Measurements from ENCODE around the gene RAD51B.

Gene RAD51B

DNA sequence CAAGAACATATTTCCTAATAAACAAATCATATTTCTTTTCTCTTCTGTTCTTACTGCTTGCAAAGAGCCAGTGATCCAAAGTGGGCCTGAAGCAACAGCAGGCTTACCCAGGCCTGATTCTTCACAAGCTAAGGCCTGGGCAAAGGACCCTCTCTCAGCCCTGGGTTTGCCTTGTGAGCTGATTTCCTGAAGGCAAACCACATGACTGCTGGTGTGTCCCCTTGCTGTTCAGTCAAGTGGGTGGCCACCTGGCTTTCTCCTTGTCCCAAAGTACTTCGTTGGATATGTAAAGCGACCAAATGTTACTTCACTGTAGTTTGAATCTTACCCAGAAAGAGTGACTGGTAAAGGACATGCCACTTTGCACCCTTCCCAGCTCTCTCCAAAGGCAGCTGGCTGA, 580.4 kb downstream of the RAD51B start:
- no peak for DNase-seq

DNA sequence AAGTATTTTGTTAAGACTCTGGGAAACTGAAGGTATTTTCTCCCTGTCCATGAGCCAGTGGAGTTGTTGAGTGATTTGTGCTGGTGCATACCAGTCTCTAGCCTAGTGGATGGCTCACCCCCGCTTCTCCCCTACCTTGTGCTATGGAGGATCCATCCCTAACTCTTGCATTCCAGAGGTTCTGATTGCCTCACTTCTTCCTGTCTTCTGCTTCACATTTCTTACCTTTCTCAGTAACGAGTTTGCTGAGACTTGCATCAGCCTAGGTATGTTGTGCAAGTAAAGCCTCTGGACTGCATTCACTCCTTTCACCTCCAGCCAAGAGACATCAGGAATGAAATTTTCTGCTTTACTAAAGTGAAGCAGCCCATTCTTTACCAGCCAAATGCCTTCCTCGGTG, 581.7 kb downstream of the RAD51B start:
- no peak for DNase-seq

DNA sequence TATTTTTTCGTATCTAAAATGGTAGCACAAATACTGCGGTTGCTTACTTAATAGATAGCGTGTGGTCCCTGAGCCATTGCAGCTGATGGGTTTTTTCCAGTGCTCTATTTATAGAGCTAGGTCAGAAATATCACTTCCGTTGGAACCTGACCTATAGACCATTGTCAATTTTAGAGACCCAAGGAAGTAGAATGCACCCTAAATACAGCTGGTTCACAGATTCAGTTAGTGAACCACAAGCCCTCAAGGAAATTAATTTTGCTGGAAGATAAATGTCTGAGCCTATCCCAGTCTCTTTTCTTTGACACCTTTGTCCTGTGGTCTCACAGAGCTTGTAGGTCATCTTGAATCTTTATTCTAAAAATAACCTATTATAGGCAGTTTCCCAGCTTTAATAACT, 582.3 kb downstream of the RAD51B start:
- DNase-seq = no peak

DNA sequence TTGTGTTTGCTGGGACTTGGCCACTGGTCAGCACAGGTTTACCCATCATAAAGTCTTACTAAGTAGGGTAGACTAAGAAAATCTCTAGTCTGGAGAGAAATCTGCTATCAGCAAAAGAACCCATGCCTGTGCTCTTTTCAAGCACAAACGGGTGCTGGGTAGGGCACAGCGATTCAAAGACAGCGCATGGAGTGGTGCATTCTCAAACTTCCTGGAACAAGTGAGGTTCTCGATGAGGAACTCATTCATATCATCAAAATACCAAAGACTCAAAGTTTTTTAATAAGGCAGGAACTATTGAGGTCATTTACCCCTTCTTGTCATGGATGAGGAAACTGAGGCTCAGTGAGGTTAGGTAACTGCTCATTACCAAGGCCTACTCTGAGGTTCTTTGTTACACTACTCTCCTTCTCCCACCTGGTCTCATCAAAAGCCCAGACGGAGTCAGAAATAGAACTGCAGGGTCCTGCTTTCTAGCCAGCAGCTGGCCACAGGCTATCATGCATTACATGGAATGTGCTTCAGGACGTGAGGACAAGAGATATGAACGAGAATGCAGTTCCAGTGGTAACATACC, 583.0 kb downstream of the RAD51B start:
- DNase-seq = no peak

DNA sequence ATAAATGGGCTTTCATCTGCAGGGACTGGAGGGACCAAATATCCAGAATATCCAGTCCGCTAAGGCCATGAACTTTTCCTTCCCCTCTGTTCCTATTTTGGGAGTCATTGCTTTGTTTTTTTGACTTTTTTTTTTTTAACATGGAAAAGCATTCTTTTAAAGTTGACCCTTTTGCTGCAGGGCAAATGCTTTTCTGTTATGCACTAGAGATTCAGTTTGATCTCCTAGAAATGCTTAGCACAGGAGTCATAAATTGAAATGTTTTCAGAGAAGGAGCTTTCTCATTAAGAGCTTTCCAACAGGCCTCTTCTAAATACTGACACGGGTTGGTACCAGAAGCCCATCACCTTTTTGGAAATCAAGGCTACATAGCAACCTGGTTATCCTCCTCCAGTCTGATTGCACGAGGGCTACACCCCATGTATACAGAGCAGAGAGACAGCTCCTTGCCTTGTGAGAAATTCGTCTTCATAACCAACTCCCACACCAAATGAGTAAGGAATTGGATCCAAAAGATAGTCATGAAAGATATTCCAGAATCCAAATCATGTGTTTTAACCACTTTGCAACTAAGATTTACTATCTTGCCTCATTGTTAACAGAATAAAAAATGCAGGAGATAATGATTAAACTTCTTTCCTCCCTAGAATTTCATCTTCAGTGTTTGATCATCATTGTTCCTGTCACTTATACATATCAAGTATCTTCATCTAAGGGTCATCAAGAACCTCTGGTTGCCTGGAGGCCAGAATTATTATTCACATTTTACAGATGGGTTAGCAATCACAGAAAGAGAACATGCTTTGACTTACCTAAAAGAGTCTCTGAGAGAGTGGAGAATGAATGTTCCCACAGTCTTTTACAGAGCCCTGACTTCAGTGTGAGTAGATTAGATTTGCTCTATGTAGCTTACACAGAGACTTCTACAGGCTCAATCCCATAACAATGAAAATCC, 583.9 kb downstream of the RAD51B start:
- DNase-seq = no peak

DNA sequence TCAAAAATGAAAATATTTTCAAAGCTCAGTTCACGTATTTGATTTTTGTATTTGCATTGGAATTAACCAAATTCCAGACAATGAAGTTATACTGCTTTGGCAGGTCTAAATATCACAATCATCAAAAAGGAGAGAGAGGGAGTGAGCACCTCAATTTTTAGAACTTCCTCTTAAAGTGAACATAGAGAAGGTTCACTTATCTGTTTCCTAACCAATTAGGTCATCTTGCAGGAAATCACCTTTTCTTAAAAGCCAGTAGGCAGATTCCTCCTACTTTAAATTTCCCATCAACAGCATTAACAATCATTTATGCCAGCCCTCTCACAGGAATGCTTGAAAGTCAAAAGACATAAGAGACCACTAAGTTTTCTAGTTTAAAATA, 584.6 kb downstream of the RAD51B start:
- DNase-seq = no peak

DNA sequence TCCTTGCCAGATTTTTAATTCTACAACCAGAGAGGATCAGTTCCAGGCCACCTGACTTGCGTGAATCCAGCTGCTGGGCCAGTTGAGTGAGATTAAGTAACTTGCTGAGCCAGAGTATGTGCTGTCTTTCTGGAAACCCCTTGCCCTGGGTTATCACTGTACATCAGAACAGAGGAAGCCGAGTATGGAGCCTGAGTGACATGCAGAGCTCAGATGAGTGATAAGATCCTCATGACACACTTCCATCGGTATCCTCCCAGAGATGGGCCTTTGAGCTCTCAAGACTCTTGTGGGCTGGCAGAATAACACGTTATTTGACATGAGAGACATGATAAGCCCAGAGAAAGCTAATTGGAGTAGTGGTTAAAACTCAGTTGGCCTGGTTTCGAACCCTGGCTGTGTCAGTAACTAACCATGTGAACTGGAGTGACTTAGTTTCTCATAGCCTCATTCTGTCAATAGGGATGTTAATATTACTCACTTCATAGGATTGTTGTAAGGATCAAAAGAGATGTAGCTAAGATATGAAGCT, 585.1 kb downstream of the RAD51B start:
- DNase-seq = no peak

DNA sequence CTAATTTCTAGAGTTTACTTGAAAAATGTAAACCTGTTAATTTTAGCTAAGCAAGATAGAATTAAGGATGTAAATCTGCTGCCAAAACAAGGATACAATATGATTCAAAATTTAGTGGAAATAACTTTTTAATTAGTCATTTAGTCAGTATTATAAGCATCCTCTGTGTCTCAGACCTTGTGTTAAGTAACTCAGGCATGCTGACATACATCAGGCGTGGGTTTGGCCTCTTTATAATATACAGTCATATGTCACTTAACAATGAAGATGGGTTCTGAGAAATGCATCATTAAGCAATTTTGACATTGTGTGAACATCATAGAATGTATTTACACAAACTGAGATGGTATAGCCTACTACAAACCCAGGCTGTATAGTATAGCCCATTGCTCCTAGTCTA, 586.4 kb downstream of the RAD51B start:
- no peak for DNase-seq

DNA sequence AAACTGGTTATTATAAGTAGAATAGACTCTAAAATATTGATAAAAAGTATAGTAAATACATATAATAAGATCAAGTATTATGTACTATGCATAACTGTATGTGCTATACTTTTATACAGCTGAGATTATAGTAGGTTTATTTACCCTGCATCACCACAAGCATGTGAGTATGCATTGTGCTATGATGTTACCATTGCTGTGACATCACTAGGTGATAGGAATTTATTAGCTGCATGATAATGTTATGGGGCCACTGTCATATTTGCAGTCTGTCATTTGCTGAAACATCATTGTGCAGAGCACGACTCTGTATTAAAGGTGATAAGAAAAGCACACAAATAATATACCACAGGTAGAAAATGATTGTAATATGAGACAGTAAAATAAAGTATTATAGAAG, 587.7 kb downstream of the RAD51B start:
- DNase-seq = no peak

DNA sequence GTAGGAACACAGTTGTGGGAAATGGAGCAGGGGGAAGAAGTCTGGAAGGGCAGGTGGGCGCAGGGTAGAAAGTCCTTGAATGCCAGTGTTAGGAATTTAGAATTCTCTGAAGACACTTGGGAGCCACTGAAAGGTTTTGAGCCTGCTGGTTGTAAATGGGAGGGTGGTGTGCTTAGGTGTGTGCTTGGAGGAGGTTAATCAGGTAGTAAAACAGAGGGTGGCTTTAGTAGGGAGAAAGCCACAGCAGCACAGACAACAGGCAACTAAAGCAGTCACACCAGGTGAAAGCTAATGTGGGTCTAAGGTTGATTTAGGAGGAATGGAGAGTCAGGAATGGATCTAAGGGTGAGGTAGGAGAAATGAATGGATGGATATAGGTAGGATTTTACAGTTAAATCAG, 588.2 kb downstream of the RAD51B start:
- no peak for DNase-seq

DNA sequence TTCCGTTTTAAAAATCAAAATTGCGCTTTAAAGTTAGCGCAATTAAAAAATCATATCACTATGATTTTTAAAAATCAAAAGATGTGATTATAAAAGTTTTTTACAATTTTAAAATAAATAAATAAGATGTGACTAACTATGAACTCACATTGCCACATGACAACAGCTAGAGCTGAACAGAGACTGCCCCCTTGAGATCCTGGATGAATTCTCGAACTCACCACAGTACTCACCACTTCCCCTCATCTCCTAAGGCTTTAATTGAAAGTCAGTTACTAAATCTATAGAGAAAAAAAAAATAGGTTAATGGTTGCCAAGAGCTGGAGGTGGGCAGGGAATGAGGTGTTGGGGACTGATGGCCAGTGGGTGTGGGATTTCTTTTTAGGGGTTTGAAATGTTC, 589.1 kb downstream of the RAD51B start:
- DNase-seq = no peak

DNA sequence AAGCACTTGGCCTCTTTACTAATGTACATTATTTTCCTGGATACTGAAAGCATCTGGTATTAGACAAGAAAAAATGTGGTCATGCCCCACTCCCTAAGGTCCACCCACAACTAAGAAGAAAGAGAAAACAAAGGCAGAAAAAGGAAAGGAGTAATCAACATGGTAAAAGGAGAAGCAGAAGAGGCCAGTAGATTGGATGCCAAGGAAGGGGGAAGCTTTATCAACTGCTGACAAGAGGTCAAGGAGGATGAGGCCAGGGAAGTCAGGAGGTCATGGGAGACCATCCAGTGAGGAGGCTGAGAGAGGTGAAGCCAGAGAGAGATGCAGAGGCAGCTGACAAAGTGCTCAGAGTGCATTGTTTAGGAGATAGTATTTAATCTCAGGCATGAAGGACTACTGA, 589.8 kb downstream of the RAD51B start:
- DNase-seq = no peak

DNA sequence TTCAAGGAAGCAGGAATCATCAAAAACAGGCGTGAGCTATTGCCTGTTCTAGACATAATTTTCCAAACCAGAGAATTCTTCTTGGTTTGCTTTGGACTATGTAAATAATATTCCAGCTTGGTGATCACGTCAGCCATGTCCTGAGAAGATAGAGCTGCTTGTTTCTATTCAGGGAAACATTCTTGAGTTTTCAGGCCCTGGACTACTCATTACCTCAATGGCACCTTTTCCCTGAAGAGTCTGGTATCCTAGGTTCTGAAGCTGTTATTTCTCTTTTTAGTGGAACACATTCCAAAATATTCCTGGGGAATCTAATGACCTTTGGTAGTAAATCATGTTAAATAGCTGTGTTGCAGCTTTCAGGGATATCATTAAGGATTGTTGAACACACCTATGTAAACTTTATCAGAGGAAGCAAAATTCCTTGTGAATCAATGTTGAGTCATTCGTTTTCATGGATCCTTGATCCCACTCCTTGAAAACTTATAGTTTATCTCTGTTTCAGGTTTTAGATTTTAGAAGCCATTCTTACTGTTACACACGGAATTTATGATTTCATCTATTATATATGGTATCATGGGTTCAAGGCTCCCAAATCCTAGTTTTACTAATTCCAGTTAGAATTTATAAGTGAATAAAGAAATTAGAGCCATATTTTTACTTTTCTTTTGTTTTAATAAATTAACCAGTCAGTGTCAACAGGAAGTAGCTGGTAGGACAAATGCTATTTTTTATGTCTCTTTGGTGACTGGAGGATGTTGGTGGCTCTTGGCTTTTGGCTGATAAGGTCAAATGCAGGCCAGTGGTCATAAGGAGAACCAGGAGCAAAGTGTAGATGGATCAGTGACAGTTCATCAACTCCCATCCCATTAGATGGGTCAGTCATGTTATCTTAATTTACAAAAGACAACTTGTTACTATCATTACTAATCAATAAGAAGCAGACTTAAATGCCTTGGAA, 593.2 kb downstream of the RAD51B start:
- no peak for DNase-seq

DNA sequence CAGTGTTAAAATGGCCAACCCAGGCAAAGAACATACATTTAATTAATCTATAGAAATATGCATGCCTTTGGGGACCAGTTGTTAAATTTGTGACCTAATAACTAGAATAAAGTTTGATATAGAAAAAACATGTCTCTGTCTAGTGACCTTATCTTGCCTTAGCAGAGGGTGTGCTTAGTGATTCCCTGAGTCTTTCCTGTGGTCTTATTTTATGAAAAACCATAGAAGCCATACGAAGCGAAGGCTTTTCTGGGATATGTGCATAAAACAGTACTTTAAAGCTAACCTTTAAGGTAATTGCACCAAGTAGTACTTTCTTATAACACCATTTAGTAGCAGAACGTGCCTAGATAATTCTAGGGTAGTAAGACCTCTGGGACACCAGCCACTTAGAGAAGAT, 593.9 kb downstream of the RAD51B start:
- DNase-seq = no peak

DNA sequence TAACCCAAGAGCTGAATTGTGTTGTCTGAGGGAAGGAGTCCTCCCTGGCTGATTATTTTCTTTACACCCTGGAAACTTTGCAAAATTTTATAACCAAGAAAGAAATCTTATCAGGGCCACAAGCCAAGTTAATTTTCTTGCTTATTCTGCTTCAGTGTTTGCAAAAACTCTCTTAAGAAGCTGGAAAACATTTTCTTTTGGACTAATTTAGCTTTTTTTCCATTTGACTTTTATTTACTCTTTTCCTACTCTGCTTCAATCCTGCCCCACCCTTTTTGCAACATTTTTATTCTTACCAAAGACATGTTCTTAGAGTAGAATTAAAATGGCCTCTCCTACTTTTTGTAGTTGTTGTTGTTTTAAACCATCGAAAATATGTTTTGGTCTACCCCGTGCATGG, 594.5 kb downstream of the RAD51B start:
- no peak for DNase-seq

DNA sequence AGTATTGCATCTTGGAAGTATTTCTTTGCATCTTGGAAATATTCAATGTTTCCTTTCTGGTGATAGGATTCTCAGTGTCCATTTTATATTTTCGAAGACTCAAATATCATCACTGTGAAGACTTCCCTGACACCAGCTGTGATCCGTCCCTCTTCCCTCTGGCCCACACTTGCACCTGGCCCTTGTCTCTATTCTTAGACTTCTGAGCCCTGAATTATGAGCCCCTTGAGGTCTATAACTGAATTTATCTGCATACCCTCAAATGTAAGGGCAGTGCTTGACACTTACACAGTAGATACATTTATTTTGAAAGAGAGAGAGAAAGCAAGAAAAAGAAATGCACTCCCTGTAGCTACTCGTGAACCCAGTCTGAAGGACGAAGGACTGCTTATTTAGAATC, 596.6 kb downstream of the RAD51B start:
- no peak for DNase-seq

DNA sequence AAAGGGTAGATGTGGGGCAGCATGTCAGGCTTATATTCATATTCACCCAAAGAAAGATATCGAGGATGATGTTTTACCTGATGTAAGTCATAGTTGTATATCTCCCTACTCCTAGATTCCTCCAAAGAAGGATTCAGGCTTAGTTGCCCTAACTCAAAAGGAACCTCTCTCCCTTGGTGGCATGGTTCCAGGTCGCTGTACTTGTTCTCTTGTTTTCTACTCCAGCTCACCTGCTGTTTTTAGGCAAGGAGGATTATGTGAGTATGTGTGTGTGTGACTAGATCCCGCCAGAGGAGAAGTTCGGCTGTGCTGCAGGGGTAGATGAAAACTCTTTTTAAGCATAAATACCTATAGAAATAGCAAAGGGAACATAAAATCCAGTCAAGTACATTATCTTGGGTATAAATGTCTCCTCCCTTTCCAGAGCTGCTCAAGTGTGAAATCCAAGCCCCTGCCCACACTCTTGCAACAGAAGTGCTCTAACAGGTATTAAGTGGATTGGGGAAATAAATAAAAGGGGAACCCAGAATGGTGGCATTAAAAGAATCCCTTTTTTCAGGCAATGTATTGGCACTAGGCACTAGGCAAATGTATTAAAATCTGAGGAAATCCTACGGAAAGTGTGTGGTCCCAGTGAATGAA, 597.6 kb downstream of the RAD51B start:
- DNase-seq = no peak

DNA sequence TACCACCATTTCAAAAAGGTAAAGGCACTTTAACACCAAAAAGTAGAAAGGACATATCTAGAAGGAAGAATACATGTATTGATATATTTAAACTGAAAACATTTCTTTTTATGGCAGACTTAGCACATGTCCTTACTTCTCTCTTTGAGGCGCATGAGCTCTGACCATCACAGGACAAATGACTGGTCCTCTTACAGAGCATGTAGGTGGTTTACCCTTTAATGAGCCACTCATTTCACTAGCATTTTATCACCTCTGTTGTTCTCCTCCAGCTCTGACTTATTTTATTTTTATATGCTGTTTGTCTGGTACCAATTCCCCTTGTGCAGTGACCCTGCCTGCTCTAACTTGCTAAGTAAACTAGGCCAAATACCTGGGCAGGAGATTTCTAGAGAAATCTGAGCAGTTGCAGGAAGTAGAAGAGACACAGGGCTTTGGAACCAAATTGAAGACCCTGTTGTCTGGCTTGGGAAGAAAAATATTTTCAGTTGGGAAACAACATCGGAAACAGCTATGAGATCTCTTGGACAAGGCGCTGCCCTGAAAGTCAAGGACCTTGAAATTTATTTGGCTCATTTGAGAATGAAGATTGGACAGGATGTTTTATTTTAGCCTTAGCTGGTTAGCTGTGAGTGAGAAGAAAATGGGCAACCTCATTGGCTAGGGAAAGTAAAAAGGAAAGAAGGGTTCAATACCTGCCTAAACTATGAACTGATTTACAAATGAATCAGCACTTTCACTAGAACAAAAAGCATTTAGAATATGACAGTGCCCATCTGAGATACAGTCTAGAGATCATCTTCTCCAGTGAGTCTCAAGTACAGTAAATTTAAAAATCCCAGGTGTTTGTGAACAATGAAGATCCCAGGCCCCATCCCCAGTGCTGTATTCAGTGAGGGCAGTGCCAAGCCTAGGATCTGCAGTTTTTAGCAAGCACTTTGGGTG, 598.9 kb downstream of the RAD51B start:
- DNase-seq = no peak

DNA sequence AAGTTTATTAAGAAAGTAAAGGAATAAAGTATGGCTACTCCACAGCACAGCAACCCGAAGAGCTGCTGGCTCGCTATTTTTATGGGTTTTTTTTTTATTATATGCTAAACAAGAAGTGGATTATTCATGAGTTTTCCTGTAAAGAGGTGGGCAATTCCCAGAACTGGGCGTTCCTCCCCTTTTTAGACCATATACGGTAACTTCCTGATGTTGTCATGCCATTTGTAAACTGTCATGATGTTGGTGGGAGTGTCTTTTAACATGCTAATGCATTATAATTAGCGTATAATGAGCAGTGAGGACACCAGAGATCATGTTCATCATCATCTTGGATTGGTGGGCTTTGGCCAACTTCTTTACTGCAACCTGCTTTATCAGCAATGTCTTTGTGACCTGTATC, 600.8 kb downstream of the RAD51B start:
- DNase-seq = no peak

DNA sequence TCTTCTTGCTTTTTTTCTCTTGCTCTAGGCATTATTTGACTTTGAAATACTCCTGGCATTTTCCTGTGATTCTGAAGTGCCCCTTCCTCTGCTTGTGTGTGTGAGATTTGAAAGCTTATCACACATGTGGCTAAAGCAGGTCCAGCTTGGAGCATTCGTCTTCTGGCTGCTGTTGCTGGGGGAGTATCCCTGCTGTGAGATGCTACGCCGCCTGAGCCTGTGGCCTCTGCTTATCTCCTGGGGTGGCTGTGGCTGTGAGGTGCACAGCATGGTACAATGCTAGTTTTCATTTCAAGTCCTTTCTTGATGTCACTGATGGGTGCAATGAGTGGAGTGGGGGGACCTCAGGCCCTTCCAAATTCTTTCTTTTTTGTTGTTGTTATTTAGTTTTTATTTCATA, 601.5 kb downstream of the RAD51B start:
- no peak for DNase-seq

DNA sequence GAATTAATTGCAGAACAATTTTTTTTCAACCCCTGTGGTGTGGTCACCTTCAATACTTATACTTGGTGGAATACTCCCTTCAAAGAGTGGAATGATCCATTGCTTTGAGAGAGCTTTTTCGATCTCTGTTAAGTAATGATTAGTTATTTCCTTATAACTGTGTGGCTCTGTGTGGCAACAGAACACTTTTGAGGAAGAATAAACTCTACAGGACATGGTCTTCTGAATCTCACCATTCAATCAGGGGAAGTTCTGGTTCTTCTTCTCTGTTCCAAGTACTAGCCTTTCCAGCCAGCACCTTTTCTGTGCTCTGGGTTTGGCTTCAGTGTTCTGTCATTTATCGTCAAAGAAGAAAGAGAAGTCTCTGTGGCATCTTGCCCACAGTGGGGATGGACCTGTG, 604.1 kb downstream of the RAD51B start:
- no peak for DNase-seq

Data from DMS 273 treated with DMSO at 0.1 percent for 48 hours (cell line).